SK-N-SH (cell line): ENCODE data around the gene TMEM269. TPM values are rescaled to one million over a fixed set of nuclear protein-coding genes. Genes with fewer than 3 reads are reported as not detected.

Source experiments
- CTCF ChIA-PET: fragments of 300-600, 350-600 bp; formaldehyde crosslinking; extraction: SDS; loops from one replicate; lab custom pipeline; 2021; lab: Yijun Ruan, JAX
- POLR2A ChIA-PET: fragments of 350-600 bp; sonication (Branson Sonifier 250); formaldehyde crosslinking; extraction: SDS; loops from one replicate; lab custom pipeline; 2020; ENCODE audit warnings: antibody characterized with exemption, inconsistent platforms; lab: Yijun Ruan, JAX
- DNase-seq: peaks from one replicate; pipeline ENCODE4 v3.0.0; 2012
- H2AFZ ChIP-seq: fragments of 200-600 bp; sonication (generic); 2 replicates; pipeline ENCODE4 v1.8.1; 2016; ENCODE audit warnings: antibody characterized with exemption, mild to moderate bottlenecking, low read depth
- H3F3A ChIP-seq: fragments of 200-600 bp; sonication (generic); replicated peaks from 2 replicates; pipeline ENCODE3; 2016; ENCODE audit warnings: antibody characterized with exemption, mild to moderate bottlenecking; ENCODE audit not compliant: insufficient read depth
- H3K27ac ChIP-seq, 2 experiments: fragments of 200-500 bp in 1 of 2; fragments of 200-600 bp in 1 of 2; sonication (Bioruptor generic) in 1 of 2; sonication (generic), shearing (Covaris generic) in 1 of 2; 2 replicates each; pipeline versions ENCODE4 v1.5.1 to v1.6.1; 2014 to 2016; ENCODE audit warnings: low read depth in 2 of 2, inconsistent platforms in 1 of 2, low read length in 1 of 2, mild to moderate bottlenecking in 1 of 2, mixed read lengths in 1 of 2
- H3K27me3 ChIP-seq: fragments of 200-600 bp; sonication (generic), shearing (Covaris generic); 2 replicates; pipeline ENCODE4 v1.6.1; 2016; ENCODE audit warnings: mixed run types; ENCODE audit not compliant: insufficient read depth
- H3K36me3 ChIP-seq, 2 experiments: fragments of 200-500 bp in 1 of 2; fragments of 200-600 bp in 1 of 2; sonication (Bioruptor generic) in 1 of 2; sonication (generic) in 1 of 2; replicated peaks in 1 of 2; 2 replicates each; pipeline versions ENCODE3 to v1.5.1; 2014 to 2016; ENCODE audit warnings: low read length in 1 of 2, mild to moderate bottlenecking in 1 of 2; ENCODE audit not compliant: insufficient read depth in 2 of 2, control insufficient read depth in 1 of 2
- H3K4me1 ChIP-seq, 2 experiments: fragments of 200-500 bp in 1 of 2; fragments of 200-600 bp in 1 of 2; sonication (Bioruptor generic) in 1 of 2; sonication (generic), shearing (Covaris generic) in 1 of 2; 2 replicates each; pipeline versions ENCODE4 v1.5.1 to v1.6.1; 2014 to 2016; ENCODE audit warnings: low read depth in 1 of 2, low read length in 1 of 2, mixed run types in 1 of 2; ENCODE audit not compliant: insufficient read depth in 2 of 2, control insufficient read depth in 1 of 2
- H3K4me2 ChIP-seq: fragments of 200-600 bp; sonication (generic), shearing (Covaris generic); 2 replicates; pipeline ENCODE4 v1.6.1; 2017; ENCODE audit warnings: mixed run types
- H3K4me3 ChIP-seq, 2 experiments: fragments of 200-500 bp in 1 of 2; fragments of 200-600 bp in 1 of 2; sonication (Bioruptor generic) in 1 of 2; sonication (generic), shearing (Covaris generic) in 1 of 2; 2 replicates each; pipeline versions ENCODE4 v1.5.1 to v1.8.1; 2014 to 2016; ENCODE audit warnings: low read depth in 2 of 2, inconsistent platforms in 1 of 2, low read length in 1 of 2, mild to moderate bottlenecking in 1 of 2, mixed read lengths in 1 of 2, moderate library complexity in 1 of 2
- H3K79me2 ChIP-seq: fragments of 200-600 bp; sonication (generic); 2 replicates; pipeline ENCODE4 v1.8.1; 2017; ENCODE audit warnings: mild to moderate bottlenecking; ENCODE audit not compliant: insufficient read depth
- H3K9ac ChIP-seq: fragments of 200-600 bp; sonication (generic); 2 replicates; pipeline ENCODE4 v1.6.1; 2017; ENCODE audit warnings: mixed run types
- H3K9me2 ChIP-seq: fragments of 200-600 bp; sonication (generic); 2 replicates; pipeline ENCODE4 v1.6.1; 2017; ENCODE audit warnings: mixed run types
- H3K9me3 ChIP-seq: fragments of 200-600 bp; sonication (generic); 2 replicates; pipeline ENCODE4 v1.6.1; 2017; ENCODE audit warnings: mixed run types, mild to moderate bottlenecking, moderate library complexity
- H4K20me1 ChIP-seq: fragments of 200-600 bp; sonication (generic); 2 replicates; pipeline ENCODE4 v1.6.1; 2017; ENCODE audit warnings: mild to moderate bottlenecking, mixed run types; ENCODE audit not compliant: insufficient read depth
- CHD2 ChIP-seq: fragments of 150-350 bp; IDR thresholded peaks from 2 replicates; pipeline ENCODE4 v1.6.1; 2018; ENCODE audit warnings: low read length; ENCODE audit not compliant: partially characterized antibody
- FOSL2 ChIP-seq: IDR thresholded peaks from 2 replicates; pipeline ENCODE4 v1.4.0; 2012; ENCODE audit warnings: low read depth, mild to moderate bottlenecking, moderate library complexity, borderline replicate concordance
- FOXJ3 ChIP-seq: sonication (generic); formaldehyde crosslinking; IDR thresholded peaks from 2 replicates; pipeline ENCODE4 v1.5.1; 2020; ENCODE audit warnings: mild to moderate bottlenecking, missing genetic modification reagents
- FOXM1 ChIP-seq: IDR thresholded peaks from 2 replicates; pipeline ENCODE4 v1.4.0; 2012; ENCODE audit warnings: low read depth, mild to moderate bottlenecking
- GABPA ChIP-seq: IDR thresholded peaks from 2 replicates; pipeline ENCODE4 v1.4.0; 2012; ENCODE audit warnings: low read depth, mild to moderate bottlenecking
- JUND ChIP-seq: IDR thresholded peaks from 2 replicates; pipeline ENCODE4 v1.4.0; 2012
- MAX ChIP-seq: IDR thresholded peaks from 2 replicates; pipeline ENCODE4 v1.4.0; 2012; ENCODE audit warnings: low read depth
- RCOR1 ChIP-seq: fragments of 150-350 bp; IDR thresholded peaks from 2 replicates; pipeline ENCODE4 v1.6.1; 2017; ENCODE audit warnings: antibody characterized with exemption, low read length
- REST ChIP-seq: IDR thresholded peaks from 2 replicates; pipeline ENCODE4 v1.6.1; 2012; ENCODE audit warnings: mild to moderate bottlenecking, low read depth, low read length, moderate library complexity
- RXRA ChIP-seq: IDR thresholded peaks from 2 replicates; pipeline ENCODE4 v1.4.0; 2012; ENCODE audit warnings: low read depth, mild to moderate bottlenecking, borderline replicate concordance
- SIN3A ChIP-seq: IDR thresholded peaks from 2 replicates; pipeline ENCODE4 v1.6.1; 2012; ENCODE audit warnings: low read depth, mild to moderate bottlenecking, low read length, moderate library complexity, borderline replicate concordance
- TAF1 ChIP-seq: IDR thresholded peaks from 2 replicates; pipeline ENCODE4 v1.6.1; 2012; ENCODE audit warnings: low read depth, mild to moderate bottlenecking, low read length, moderate library complexity, borderline replicate concordance
- TCF12 ChIP-seq: IDR thresholded peaks from 2 replicates; pipeline ENCODE4 v1.4.0; 2012
- TEAD4 ChIP-seq: IDR thresholded peaks from 2 replicates; pipeline ENCODE4 v1.4.0; 2012; ENCODE audit warnings: mild to moderate bottlenecking, borderline replicate concordance; ENCODE audit not compliant: insufficient read depth
- YY1 ChIP-seq: IDR thresholded peaks from 2 replicates; pipeline ENCODE4 v1.4.0; 2012; ENCODE audit warnings: low read depth, mild to moderate bottlenecking
- WGBS: methylation state at CpG from one replicate; pipeline ENCODE4 v1.1.6; 2017; ENCODE audit warnings: low lambda C conversion rate; 5-methylcytosine and 5-hydroxymethylcytosine counted together
- polyA plus RNA-seq, 3 experiments: library from polyadenylated mRNA; depleted of rRNA; stranded (reverse); fragments of >200 nt; gene quantifications; 2 replicates each; pipeline ENCODE4 v1.2.3, GENCODE V29; 2012
- TF ChIP-seq, protein P1 (sequence below): IDR thresholded peaks from 2 replicates; pipeline ENCODE4; 2012
- TF ChIP-seq, protein P2 (sequence below): fragments of 150-350 bp; IDR thresholded peaks from 2 replicates; pipeline ENCODE4 v1.6.1; 2017; ENCODE audit warnings: antibody characterized with exemption, low read length, low read depth, borderline replicate concordance

Gene TMEM269
- polyA plus RNA-seq, 1 of the 3 experiments (the other 2 are of a cell fraction) = 0.05 TPM

DNA sequence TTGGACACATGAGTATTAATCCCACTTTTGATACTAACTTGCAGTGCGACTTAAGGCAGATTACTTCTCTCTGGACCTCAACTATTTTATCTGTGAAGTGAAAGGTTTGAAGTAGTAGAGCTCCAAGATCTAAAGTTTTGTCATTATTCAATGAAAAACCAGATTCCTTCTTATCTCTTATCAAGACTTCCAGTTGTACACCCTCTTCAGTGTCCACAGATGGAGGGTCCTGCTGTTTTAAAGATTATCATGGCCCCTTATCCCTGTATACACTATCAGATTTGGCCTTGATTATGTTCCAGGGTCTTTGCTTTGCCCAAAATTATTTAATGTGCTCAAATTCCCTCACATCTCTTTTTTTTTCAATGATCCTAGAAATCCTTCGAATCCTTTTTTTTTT is 16.6 kb upstream of the TMEM269 start:
- H3K79me2 ChIP-seq = peaks cover 94% of the 10 kb centered on the region
- CTCF ChIA-PET = interaction anchor here (0.7 to 10.1 kb wide), 5 partner anchors 9 to 595 kb away, joined by 3 to 75 read pairs (median 4); partner anchors contain the start of gene ZNF691
- H4K20me1 ChIP-seq = peaks cover 15% of the 10 kb centered on the region
- H3K4me2 ChIP-seq = peak overlapping the region; percentile 76
- peaks cover 9 to 12% of the 10 kb centered on the region in 2 experiments for H3K36me3 ChIP-seq
- H3K4me1 ChIP-seq = peaks cover 4 to 12% of the 10 kb centered on the region in 2 experiments; a peak in 2 of 4 replicates
- H3K27me3 ChIP-seq = no peaks in the 10 kb centered on the region
- H3F3A ChIP-seq = peaks cover 14% of the 10 kb centered on the region
- no peak overlapping the region for H3K27ac ChIP-seq
- no peak for DNase-seq
- POLR2A ChIA-PET = interaction anchor here (1.2 kb wide), 1 partner anchor 78 kb away, joined by 3 read pairs; the partner anchor contains the start of gene ZNF691
- TF ChIP-seq YY1 (no peak), FOXJ3 (CRISPR knock-in tag) (no peak), JUND (no peak), RXRA (no peak), CHD2 (no peak), RCOR1 (no peak), REST (no peak), MAX (no peak), FOSL2 (no peak), TCF12 (no peak), GABPA (no peak), TAF1 (no peak), TEAD4 (no peak), SIN3A (no peak), FOXM1 (no peak)
- TF ChIP-seq, protein P1, sequence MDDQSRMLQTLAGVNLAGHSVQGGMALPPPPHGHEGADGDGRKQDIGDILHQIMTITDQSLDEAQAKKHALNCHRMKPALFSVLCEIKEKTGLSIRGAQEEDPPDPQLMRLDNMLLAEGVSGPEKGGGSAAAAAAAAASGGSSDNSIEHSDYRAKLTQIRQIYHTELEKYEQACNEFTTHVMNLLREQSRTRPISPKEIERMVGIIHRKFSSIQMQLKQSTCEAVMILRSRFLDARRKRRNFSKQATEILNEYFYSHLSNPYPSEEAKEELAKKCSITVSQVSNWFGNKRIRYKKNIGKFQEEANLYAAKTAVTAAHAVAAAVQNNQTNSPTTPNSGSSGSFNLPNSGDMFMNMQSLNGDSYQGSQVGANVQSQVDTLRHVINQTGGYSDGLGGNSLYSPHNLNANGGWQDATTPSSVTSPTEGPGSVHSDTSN = no peak
- TF ChIP-seq, protein P2, sequence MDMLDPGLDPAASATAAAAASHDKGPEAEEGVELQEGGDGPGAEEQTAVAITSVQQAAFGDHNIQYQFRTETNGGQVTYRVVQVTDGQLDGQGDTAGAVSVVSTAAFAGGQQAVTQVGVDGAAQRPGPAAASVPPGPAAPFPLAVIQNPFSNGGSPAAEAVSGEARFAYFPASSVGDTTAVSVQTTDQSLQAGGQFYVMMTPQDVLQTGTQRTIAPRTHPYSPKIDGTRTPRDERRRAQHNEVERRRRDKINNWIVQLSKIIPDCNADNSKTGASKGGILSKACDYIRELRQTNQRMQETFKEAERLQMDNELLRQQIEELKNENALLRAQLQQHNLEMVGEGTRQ = no peak
- TF ChIP-seq, all 33 proteins: peak for 0
- H3K9me3 ChIP-seq = no peaks in the 10 kb centered on the region
- WGBS = 59% methylated on average over 2 of the region's 2 CpGs
- peak overlapping the region; percentile 77 to 91 for H3K4me3 ChIP-seq
- H2AFZ ChIP-seq = no peak overlapping the region
- peak overlapping the region; percentile 74; the same call in 1 of the 2 replicates for H3K9ac ChIP-seq
- H3K9me2 ChIP-seq = no peaks in the 10 kb centered on the region
